LNCaP clone FGC (cell line): ENCODE data around the gene CDH5.

Experiments
- DNase-seq: peaks from one replicate; pipeline ENCODE4 v3.0.0-alpha.2; 2011; ENCODE audit warnings: low read depth
- H3K4me3 ChIP-seq: 2 replicates; pipeline ENCODE4 v1.5.1; 2011; ENCODE audit warnings: mild to moderate bottlenecking, low read depth, low read length, control low read depth
- TF ChIP-seq, protein P1 (sequence below): IDR thresholded peaks from 2 replicates; pipeline ENCODE4 v1.5.1; 2012; ENCODE audit warnings: mild to moderate bottlenecking; ENCODE audit not compliant: control insufficient read depth, insufficient read depth; ENCODE audit errors: extremely low read depth

The CDH5 gene

GRCh38 chr16:66408163-66409048, 41.9 kb downstream of the CDH5 start:
- DNase-seq: no peak
- no peak overlapping the region for H3K4me3 ChIP-seq
- TF ChIP-seq, protein P1, sequence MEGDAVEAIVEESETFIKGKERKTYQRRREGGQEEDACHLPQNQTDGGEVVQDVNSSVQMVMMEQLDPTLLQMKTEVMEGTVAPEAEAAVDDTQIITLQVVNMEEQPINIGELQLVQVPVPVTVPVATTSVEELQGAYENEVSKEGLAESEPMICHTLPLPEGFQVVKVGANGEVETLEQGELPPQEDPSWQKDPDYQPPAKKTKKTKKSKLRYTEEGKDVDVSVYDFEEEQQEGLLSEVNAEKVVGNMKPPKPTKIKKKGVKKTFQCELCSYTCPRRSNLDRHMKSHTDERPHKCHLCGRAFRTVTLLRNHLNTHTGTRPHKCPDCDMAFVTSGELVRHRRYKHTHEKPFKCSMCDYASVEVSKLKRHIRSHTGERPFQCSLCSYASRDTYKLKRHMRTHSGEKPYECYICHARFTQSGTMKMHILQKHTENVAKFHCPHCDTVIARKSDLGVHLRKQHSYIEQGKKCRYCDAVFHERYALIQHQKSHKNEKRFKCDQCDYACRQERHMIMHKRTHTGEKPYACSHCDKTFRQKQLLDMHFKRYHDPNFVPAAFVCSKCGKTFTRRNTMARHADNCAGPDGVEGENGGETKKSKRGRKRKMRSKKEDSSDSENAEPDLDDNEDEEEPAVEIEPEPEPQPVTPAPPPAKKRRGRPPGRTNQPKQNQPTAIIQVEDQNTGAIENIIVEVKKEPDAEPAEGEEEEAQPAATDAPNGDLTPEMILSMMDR: no peak

DNA sequence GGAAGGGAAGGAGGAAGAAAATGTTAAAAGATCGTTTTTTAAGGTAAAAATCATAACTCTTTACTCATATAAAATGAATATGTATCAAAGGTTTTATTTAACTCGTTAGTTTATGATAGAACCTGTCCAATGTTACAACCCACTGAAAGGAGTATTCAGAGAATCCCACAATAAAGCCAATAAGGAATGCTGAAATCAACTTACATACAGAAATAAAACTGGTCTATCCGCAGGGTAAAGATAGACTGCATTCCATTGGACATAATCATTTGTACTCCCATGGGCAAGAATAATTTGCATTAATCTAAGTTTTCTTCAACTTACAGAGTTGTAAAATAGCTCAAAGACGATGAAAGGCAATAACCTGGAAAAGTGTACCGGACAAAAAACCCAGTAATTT, 42.7 kb downstream of the CDH5 start:
- H3K4me3 ChIP-seq: no peak overlapping the region
- TF ChIP-seq, protein P1: no peak
- no peak for DNase-seq

- no peak overlapping the region for H3K4me3 ChIP-seq
- TF ChIP-seq, protein P1: no peak
- no peak for DNase-seq
These were observed 45.7 kb downstream of the CDH5 start for GRCh38 chr16:66412182-66412581.

DNA sequence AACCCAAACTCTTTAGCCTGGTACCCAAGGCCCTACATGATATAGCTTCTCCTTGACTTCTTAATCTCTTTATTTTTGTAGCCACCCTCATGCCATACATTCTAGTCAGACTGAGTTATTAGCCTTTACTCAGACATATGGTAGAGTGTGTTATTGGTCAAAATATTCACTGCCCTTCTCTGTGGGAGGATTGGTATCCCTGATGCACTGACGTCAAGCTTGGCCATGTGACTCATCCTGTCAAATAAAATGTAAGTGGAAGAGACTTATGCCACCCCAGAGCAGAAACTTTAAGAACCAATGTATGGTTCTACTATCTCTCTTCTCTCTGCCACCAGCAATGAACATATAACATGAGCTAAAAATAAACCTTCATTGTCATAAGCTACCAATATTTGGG, 48.4 kb downstream of the CDH5 start:
- DNase-seq: no peak
- H3K4me3 ChIP-seq: no peak overlapping the region
- TF ChIP-seq, protein P1: no peak

- TF ChIP-seq, protein P1: no peak
- no peak for DNase-seq
- no peak overlapping the region for H3K4me3 ChIP-seq
These were observed 49.6 kb downstream of the CDH5 start for GRCh38 chr16:66416136-66416535.

DNA sequence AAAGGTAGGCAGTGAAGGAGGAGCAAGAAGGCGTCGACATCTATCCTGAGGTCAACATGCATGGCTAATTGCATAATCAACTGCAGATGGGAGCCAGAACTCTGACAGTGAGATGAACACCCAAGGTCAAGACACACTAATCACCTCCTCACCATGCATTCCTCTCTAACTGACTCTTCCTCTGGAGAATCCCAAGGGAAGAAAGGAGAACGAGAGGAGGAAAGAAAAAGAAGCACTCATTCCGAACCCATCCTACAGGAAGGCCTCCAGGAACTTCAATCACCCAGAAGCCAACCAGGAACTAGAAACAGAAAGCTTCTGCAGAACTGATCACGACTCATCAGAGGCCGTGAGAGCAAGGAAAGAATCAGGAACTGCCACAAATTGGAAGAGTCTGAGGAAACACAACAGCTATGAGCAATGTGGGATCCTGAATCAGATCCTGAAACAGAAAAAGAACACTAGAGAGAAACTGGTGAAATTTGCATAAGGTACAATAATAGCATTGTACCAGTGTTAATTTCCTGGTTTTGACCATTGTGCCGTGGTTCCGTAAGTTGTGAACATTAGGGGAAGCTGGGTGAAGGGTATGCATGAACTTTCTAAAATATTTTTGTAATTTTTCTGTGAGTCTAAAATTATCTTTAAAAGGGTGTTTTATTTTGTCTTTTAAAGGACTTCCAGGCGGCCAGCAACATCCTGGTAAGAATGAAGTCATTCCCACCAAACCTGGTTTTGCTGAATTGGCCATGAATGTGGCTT, 50.6 kb downstream of the CDH5 start:
- no peak overlapping the region for H3K4me3 ChIP-seq
- DNase-seq: no peak
- TF ChIP-seq, protein P1: no peak
